Neural cell (in vitro differentiated cells): Measurements from ENCODE around the gene C1QTNF9.

Experiments used
- POLR2AphosphoS5 ChIP-seq: IDR thresholded peaks from 2 replicates; pipeline ENCODE4 v1.6.1; 2012
- TAF1 ChIP-seq: IDR thresholded peaks from 2 replicates; pipeline ENCODE4 v1.6.1; 2012; ENCODE audit warnings: low read depth
- TF ChIP-seq, protein P1 (sequence below): fragments of 450-650 bp; IDR thresholded peaks from 2 replicates; pipeline ENCODE4 v1.5.1; 2014; ENCODE audit warnings: antibody characterized with exemption, mild to moderate bottlenecking, moderate library complexity; ENCODE audit not compliant: poor library complexity, severe bottlenecking

DNA sequence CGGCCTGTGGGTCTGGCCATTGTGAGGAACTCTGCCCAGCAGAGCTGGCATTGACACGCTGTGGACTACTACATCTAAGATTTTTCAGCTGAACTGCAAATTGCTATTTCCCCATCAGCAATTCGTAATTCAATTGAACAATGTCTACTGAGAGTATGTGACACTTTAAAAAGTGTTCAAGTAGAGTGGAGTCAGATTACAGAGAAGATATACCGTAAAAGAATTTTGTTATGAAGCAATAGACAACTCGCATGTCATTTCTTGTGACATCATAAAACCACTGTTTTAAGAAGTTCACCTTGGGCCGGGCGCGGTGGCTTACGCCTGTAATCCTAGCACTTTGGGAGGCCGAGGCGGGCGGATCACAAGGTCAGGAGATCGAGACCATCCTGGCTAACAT, 32.5 kb upstream of the C1QTNF9 start:
- TF ChIP-seq, protein P1, sequence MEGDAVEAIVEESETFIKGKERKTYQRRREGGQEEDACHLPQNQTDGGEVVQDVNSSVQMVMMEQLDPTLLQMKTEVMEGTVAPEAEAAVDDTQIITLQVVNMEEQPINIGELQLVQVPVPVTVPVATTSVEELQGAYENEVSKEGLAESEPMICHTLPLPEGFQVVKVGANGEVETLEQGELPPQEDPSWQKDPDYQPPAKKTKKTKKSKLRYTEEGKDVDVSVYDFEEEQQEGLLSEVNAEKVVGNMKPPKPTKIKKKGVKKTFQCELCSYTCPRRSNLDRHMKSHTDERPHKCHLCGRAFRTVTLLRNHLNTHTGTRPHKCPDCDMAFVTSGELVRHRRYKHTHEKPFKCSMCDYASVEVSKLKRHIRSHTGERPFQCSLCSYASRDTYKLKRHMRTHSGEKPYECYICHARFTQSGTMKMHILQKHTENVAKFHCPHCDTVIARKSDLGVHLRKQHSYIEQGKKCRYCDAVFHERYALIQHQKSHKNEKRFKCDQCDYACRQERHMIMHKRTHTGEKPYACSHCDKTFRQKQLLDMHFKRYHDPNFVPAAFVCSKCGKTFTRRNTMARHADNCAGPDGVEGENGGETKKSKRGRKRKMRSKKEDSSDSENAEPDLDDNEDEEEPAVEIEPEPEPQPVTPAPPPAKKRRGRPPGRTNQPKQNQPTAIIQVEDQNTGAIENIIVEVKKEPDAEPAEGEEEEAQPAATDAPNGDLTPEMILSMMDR: no peak
- TF ChIP-seq POLR2AphosphoS5: no peak
- no peak for TF ChIP-seq TAF1
